Measurements from ENCODE around the gene DHODH.

DNA sequence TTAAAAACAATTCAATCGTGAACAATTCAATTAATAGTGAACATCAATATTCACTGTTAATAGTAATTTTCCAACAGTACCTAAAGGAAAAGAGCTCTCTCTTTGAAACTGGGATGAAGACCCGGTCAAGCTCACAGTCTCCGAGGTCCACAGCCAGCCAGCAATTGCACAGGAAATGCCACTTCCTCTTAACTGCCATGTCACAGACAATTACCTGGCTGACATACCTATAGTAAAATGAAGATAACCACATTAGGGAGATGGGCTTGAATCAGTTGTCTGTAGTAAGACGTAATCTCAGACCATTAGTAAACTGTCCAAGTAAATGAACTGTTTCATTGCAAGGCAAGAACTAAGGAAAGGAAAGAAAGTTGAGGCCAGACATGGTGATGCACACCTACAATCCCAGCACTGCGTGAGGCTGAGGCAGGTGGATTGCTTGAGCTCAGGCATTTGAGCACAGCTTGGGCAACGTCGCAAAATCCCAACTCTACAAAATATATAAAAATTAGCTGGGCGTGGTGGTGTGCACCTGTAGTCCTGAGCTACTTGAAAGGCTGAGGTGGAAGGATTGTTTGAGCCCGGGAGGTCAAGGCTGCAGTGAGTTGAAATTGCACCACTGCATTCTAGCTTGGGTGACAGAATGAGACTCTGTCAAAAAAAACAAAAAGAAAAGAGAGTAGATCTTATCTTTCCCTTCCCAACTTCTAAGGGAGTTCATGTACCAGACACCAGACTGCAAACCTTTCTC, 45.2 kb upstream of the DHODH start:
- TF ChIP-seq, protein P1, sequence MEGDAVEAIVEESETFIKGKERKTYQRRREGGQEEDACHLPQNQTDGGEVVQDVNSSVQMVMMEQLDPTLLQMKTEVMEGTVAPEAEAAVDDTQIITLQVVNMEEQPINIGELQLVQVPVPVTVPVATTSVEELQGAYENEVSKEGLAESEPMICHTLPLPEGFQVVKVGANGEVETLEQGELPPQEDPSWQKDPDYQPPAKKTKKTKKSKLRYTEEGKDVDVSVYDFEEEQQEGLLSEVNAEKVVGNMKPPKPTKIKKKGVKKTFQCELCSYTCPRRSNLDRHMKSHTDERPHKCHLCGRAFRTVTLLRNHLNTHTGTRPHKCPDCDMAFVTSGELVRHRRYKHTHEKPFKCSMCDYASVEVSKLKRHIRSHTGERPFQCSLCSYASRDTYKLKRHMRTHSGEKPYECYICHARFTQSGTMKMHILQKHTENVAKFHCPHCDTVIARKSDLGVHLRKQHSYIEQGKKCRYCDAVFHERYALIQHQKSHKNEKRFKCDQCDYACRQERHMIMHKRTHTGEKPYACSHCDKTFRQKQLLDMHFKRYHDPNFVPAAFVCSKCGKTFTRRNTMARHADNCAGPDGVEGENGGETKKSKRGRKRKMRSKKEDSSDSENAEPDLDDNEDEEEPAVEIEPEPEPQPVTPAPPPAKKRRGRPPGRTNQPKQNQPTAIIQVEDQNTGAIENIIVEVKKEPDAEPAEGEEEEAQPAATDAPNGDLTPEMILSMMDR (IDR thresholded peaks at IDR 0.05) = no peak
- no peak for TF ChIP-seq POLR2AphosphoS5 (IDR thresholded peaks at IDR 0.05)

Measured in transverse colon (tissue), 4 donors.